ENCODE results near the gene STRN3.

STRN3 gene

DNA sequence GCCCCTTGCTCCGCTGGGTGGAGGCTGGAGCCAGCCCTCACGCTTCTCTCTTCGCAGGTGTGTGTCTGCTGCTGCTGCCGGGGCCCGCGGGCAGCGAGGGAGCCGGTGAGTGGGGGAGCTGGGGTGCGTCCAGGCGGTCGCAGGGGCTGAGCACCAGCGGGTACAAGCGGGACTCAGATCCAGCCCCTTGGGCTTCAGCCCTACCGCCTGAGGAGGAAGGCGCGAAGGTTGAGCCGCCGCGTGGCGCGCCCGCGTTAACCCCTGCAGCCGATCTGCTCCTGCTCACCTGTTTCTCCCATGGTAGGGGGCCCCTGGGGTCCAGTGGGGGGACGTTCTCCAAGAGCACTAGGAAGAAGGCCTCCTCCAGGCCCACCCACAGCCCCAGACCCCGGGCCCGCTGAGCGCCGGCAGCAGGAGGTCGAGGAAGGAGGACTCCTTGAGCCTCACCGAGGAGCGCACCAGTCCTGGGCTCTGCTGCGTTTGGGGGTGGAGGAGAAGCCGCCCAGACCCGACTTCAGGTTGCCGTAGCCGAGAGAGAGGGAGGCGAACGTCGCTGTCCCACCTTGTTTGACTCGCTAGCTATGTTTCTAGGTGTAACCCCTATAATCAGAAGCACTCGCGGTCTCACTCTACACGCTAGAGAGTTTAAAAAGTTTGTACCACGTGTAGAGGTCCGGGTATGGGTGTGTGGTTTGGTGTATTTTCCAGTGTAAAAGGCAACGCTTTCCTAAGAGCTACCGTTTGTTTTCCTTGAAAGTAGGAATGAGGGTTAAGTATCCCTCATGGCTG lies 151.0 kb downstream of the STRN3 start:
- DNase-seq (ENCODE audit: insufficient read length, low spot score) (no peak), FAIRE-seq (no peak)
- TF ChIP-seq, protein P1, sequence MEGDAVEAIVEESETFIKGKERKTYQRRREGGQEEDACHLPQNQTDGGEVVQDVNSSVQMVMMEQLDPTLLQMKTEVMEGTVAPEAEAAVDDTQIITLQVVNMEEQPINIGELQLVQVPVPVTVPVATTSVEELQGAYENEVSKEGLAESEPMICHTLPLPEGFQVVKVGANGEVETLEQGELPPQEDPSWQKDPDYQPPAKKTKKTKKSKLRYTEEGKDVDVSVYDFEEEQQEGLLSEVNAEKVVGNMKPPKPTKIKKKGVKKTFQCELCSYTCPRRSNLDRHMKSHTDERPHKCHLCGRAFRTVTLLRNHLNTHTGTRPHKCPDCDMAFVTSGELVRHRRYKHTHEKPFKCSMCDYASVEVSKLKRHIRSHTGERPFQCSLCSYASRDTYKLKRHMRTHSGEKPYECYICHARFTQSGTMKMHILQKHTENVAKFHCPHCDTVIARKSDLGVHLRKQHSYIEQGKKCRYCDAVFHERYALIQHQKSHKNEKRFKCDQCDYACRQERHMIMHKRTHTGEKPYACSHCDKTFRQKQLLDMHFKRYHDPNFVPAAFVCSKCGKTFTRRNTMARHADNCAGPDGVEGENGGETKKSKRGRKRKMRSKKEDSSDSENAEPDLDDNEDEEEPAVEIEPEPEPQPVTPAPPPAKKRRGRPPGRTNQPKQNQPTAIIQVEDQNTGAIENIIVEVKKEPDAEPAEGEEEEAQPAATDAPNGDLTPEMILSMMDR (IDR thresholded peaks at IDR 0.05; ENCODE audit: insufficient read depth, missing control alignments): no peak

DNA sequence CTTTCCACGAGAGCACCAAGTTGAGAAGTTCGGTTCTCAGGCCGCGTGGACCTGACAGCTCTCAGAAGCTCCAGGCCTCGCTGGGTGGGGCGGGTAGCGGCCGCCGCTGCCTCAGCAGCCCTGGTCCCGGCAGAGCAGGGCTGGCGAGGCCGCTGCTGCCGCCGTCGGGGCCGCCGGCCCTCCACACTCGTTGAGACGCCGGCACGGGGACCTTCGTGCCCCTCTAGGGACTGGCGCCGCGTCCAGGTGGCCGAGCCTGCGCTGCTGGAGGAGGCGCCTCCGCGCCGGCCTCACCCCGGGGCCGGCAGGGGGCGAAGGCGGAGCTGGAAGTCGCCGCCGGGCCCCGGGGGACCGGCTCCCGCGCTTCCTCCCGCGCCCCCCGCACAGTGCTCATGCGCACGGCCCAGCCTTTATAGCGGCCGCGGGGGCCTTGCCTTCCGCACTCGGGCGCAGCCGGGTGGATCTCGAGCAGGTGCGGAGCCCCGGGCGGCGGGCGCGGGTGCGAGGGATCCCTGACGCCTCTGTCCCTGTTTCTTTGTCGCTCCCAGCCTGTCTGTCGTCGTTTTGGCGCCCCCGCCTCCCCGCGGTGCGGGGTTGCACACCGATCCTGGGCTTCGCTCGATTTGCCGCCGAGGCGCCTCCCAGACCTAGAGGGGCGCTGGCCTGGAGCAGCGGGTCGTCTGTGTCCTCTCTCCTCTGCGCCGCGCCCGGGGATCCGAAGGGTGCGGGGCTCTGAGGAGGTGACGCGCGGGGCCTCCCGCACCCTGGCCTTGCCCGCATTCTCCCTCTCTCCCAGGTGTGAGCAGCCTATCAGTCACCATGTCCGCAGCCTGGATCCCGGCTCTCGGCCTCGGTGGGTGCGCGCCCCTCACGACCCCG lies 151.8 kb downstream of the STRN3 start, which contains the start of gene COCH:
COCH (plus strand) TSS at position 440 of the 879 bp plus-strand sequence; CDS start at position 820, 380 bp downstream.
- DNase-seq (ENCODE audit: insufficient read length, low spot score) (peak; percentile 78), FAIRE-seq (no peak)
- TF ChIP-seq, protein P1 (IDR thresholded peaks at IDR 0.05; ENCODE audit: insufficient read depth, missing control alignments): peak; percentile 27

DNA sequence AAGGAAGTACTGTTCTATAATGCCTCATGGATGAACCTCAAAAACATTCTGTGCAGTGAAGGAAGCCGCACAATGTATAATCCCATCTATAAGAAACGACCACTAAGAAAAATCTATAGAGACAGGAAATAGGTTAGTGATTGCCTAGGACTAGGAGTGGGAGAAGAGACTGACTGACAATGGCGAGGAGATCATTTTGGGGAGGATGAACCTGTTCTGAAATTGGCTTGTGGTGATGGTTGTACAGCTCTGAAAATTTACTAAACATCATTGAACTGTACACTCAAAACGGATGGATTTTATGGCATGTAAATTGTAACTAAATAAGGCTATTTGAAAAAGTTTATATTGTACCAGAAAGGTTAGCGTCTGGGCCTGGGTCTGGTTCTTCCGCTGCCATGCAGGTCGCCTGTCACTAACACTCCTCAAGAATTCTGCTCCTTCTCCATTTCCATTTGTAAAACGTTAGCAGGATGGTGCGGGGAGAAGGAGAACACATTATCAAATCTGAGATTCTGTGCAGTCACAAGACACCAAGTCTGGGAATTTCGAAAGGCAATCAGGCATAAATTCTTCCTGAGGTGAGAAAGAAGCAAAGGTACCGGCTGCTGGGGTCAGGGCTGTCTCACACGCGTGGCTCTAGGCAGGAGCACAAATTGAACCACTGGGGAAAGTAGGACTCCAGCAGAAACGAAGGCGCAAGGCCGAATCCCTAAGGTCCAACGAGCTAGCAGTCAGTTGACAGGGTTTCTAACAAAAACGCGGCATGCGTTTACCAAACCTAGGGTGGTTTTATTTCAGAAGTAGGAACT lies 152.7 kb downstream of the STRN3 start:
- DNase-seq (ENCODE audit: insufficient read length, low spot score) (no peak), FAIRE-seq (no peak)
- TF ChIP-seq, protein P1 (IDR thresholded peaks at IDR 0.05; ENCODE audit: insufficient read depth, missing control alignments): no peak

DNA sequence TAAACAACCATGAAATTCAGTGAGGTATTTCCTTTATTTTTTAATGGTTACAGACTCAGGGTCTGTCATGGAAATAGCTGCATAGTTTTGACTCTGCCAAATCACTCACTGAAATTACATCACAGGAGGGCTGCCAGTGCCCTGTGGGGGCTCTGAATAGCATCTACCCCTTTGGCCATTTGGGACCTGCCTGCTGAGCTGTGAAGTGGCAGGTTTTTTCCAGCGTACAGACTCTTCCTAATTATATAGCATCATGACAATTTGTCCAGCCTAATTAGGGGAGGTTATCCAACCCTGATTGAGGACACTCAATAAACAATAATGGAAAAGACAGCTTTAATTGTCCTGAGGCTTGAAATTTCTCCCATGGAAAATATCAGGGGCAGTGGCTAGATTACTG lies 153.6 kb downstream of the STRN3 start:
- FAIRE-seq (no peak), DNase-seq (ENCODE audit: insufficient read length, low spot score) (no peak)
- TF ChIP-seq, protein P1 (IDR thresholded peaks at IDR 0.05; ENCODE audit: insufficient read depth, missing control alignments): no peak

DNA sequence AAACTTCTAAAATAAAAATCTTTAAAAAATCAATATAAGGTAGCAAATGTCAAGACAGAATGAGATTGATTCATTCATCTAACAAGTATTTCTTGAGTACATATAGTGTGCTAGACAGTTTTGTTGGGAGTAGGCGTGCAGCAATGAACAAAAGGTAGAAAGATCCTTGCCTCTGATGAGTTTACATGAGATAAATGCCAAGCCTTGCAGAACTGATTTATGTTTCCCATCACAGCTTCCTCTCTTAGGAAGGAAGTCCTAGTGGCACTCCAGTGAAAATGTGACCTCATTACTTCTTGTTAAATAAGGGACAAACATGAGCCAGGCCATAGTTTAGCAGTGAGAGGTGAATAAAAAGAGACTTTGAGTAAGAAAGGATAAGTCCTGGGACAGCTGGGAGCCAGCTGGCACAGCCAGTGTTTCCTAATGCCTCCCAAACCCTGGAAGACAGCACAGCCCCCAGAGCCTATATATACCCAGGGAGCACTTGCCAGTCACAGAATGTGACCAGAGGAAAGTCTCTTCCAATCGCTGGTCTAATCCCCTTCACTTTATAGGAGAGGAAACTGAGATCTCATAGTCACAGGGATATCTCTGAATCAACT lies 156.5 kb downstream of the STRN3 start:
- FAIRE-seq: no peak
- TF ChIP-seq, protein P1 (IDR thresholded peaks at IDR 0.05; ENCODE audit: insufficient read depth, missing control alignments): no peak
- DNase-seq (ENCODE audit: insufficient read length, low spot score): no peak

DNA sequence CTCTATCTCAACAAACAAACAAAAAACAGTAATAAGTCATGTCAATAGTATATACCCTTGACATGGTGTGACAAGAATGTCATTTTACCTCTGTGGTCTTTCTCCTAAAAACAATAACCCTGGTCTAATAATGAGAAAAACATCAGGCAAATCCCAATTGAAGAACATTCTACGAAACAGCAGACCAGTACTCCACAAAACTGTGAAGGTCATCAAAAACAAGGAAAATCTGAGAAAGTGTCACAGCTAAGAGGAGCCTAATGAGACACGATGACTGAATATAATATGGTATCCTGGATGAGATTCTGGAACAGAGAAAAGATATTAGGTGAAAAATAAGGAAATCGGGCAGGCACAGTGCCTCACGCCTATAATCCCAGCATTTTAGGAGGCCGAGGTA lies 157.4 kb downstream of the STRN3 start:
- DNase-seq (ENCODE audit: insufficient read length, low spot score): no peak
- no peak for FAIRE-seq
- TF ChIP-seq, protein P1 (IDR thresholded peaks at IDR 0.05; ENCODE audit: insufficient read depth, missing control alignments): no peak
